Adipocyte (in vitro differentiated cells): Measurements from ENCODE around the gene HMHB1.

ENCODE experiments used
- DNase-seq: peaks from one replicate; pipeline ENCODE4 v3.0.0-alpha.2; 2015; ENCODE audit warnings: low read depth
- H3K27me3 ChIP-seq: replicated peaks from 2 replicates; pipeline ENCODE4 v1.7.0; 2013; ENCODE audit warnings: mild to moderate bottlenecking, low read length, moderate library complexity; ENCODE audit not compliant: control insufficient read depth, insufficient read depth
- H3K36me3 ChIP-seq: 2 replicates; pipeline ENCODE4 v1.7.0; 2013; ENCODE audit warnings: low read length, mild to moderate bottlenecking, moderate library complexity; ENCODE audit not compliant: control insufficient read depth, insufficient read depth, severe bottlenecking
- H3K4me1 ChIP-seq: 2 replicates; pipeline ENCODE4 v1.7.0; 2013; ENCODE audit warnings: mild to moderate bottlenecking, low read length, moderate library complexity; ENCODE audit not compliant: control insufficient read depth, insufficient read depth
- H3K4me3 ChIP-seq: 2 replicates; pipeline ENCODE4 v1.7.0; 2013; ENCODE audit warnings: mild to moderate bottlenecking, low read length, moderate library complexity
- H3K9ac ChIP-seq: 2 replicates; pipeline ENCODE4 v1.7.0; 2013; ENCODE audit warnings: mild to moderate bottlenecking, low read length, moderate library complexity
- H3K9me3 ChIP-seq: 2 replicates; pipeline ENCODE4 v1.7.0; 2013; ENCODE audit warnings: mild to moderate bottlenecking, low read length, moderate library complexity; ENCODE audit not compliant: control insufficient read depth

HMHB1 gene

DNA sequence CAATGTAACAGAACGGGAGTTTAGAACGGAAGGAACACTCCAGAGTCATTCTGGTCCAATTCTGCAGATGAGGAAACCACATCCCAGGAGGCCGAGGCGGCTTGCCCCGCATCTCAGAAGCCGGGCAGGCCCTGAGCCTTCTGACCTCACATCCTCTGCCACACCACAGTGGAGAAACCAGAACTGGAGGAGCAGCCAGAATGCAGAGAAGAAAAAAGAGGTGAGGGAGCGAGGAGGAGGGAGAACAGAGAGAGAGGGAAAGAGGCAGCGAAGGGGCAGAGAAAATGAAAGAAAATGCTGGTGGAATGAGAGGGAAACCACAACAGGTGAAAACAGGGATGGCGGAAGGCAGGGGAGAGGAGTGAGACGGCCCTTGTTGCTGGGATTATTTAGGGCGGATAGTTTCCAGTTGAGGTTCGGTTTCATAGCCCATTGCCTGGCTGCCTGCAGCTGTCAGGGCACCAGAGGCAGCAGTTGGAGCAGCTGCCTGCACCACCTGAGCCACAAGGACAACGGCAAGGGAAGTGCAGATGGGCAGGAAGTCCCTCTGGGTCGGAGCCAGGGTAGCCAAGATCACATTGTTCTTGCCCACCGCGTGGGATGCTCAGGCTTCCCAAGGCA, at the start of gene HMHB1:
Gene HMHB1 (plus strand): TSS at position 77 of the 621 bp plus-strand sequence.
- H3K4me3 ChIP-seq, result no peak within 1 kb of the TSS
- H3K9me3 ChIP-seq, result no peaks in the 10 kb centered on the region
- H3K27me3 ChIP-seq, result no peaks in the 10 kb centered on the region
- H3K36me3 ChIP-seq, result no peaks in the 10 kb centered on the region
- no peaks in the 10 kb centered on the region for H3K4me1 ChIP-seq
- DNase-seq, result no peak
- no peak within 1 kb of the TSS for H3K9ac ChIP-seq

DNA sequence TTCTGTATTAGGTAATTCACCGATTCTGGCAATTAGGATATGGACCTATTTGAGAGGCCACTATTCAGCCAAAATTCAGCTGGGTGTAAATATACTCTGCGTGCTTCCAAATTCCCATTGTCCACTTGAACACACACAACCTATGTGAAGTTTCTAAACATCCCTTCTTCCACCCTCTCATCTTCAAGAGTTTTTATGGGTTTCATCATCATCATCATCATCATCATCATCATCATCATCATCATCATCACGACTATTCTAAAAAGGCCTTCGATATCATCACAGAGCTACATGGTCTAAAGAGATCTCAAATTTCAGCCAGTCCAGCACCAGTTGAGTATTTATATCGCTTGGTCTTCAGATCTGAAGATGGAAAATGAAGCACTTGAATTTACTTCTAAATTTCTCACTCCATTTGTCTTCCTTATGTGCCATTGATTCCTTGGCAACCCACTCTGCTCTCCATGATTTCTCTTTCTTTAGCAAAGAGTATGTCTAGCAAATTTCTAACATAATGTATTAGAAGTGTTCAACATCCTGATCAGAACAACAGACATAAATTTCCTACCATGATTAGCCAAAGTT, 49.2 kb upstream of the HMHB1 start:
- no peaks in the 10 kb centered on the region for H3K9me3 ChIP-seq
- no peaks in the 10 kb centered on the region for H3K36me3 ChIP-seq
- H3K4me1 ChIP-seq, result peaks cover 19% of the 10 kb centered on the region
- no peaks in the 10 kb centered on the region for H3K27me3 ChIP-seq
- H3K9ac ChIP-seq, result no peak overlapping the region
- H3K4me3 ChIP-seq, result no peak overlapping the region
- DNase-seq, result no peak

DNA sequence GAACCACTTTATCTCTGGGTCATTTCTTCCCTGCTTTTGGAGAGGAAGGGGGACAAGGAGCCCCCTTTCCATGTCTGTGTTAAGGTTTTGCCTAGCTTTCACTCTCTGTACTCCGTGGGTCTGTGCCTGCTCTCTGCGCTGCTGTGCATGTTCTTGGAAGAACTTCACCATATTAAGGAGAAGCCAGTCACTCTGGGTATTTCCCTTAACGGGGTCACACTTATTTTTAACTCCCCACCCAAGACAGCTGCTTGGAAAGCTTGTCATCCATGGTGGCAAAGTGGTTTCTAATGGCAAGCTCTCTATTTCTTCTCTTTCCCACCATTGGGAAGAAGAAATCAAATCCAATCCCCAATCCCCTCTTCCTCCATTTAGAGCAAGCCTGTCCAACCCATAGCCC, 44.8 kb upstream of the HMHB1 start:
- Histone ChIP-seq H3K9ac (no peak overlapping the region), H3K36me3 (no peaks in the 10 kb centered on the region), H3K9me3 (no peaks in the 10 kb centered on the region), H3K4me3 (no peak overlapping the region), H3K4me1 (peaks cover 14% of the 10 kb centered on the region), H3K27me3 (no peaks in the 10 kb centered on the region)
- DNase-seq, result no peak

DNA sequence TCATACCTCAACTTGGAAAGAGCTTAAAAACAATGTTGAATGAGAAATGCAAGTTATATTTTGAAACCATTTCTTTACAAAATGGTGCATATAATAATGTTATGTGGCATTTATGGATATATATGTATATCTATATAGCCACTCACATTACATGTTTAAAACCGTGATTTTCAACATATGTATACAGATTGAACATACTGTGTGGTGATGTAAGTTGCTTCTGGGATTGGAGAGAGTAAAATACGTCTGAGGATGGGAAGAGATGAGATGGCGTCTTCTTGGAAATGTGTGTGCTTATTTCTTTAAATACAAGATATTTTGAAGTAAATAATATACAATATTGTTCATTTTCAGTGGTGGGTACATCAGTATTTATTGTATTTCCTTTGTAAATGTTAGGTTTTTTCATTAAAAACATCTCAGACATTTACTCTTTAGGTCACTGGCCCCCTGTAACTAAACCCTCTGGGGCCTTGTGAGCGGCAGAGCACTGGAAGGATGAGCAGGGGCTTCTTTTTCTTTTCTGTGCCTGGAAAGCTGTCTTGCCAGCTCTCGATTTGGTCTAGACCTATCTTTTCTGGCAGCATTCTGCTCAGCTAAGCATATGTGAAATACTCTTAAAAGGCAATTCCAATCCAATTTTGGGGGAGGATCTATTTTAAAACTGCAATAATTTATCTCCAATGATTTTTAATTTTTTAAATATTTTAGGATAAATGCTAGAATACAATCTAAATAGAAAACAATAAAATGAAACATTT, 42.8 kb upstream of the HMHB1 start:
- Histone ChIP-seq H3K9me3 (no peaks in the 10 kb centered on the region), H3K36me3 (no peaks in the 10 kb centered on the region), H3K27me3 (no peaks in the 10 kb centered on the region), H3K9ac (no peak overlapping the region), H3K4me3 (no peak overlapping the region), H3K4me1 (peaks cover 24% of the 10 kb centered on the region)
- no peak for DNase-seq

DNA sequence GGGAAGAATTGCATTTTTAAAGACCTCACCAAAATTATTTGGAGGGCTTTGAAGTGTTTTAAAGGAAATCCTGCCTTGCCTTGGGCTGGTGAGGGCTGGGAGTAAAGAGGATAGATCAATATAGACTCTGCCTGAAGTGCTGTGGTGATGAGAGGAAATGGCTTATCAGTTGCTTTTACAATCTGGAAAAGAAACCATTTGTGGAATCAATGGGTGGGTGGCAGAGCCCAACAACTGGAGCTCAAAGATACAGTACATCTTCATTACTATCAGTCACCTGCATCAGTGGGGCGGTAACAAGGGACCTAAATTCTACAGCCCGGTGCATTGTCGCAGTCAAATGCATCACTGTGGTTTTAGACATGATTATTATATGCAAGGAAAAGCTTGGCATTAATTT, 41.5 kb upstream of the HMHB1 start:
- Histone ChIP-seq H3K9ac (no peak overlapping the region), H3K36me3 (no peaks in the 10 kb centered on the region), H3K4me1 (peaks cover 28% of the 10 kb centered on the region), H3K4me3 (no peak overlapping the region), H3K27me3 (no peaks in the 10 kb centered on the region), H3K9me3 (no peaks in the 10 kb centered on the region)
- no peak for DNase-seq

DNA sequence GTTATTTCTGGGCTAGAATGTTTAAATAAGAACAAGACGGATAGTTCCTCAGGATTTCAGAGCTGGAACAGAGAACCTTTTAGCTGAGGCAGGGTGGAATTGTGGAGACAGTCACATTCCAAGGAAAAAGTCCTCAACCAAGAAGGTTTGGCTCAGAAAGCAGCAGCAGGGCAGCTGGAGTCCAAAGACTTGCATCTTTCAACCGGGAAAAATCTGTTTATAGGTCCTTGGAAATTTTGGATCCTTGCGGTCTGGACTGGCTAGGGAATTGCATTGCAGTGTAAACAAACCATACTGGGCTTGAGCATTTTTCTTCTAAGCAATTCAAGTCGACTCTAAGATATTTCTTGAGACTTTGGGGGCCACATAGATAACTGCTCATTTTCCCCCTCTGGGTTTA, 40.8 kb upstream of the HMHB1 start:
- Histone ChIP-seq H3K4me1 (peaks cover 29% of the 10 kb centered on the region), H3K9ac (peak overlapping the region; percentile 31), H3K9me3 (no peaks in the 10 kb centered on the region), H3K27me3 (no peaks in the 10 kb centered on the region), H3K36me3 (no peaks in the 10 kb centered on the region), H3K4me3 (no peak overlapping the region)
- DNase-seq, result peak; percentile 11

DNA sequence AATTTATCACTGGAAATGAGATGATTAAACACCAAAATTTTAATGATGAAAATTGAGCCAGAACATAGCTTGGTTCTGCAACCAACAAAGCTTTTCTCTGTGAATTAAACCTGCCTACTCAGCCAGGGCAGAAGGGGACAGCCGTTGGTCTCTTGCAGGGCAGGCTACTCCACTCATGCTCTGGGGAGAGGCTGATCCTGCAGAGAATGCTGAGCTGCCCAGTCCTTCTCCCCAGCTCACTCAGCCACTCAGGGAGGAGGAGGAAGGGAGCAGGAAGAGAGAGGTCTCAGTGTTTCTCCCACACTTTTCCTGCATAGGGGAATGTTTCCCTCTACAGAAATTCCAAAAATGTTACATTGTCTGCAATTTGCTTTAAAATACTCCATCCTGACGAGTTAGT, 40.4 kb upstream of the HMHB1 start:
- Histone ChIP-seq H3K4me1 (peaks cover 29% of the 10 kb centered on the region), H3K9me3 (no peaks in the 10 kb centered on the region), H3K9ac (no peak overlapping the region), H3K36me3 (no peaks in the 10 kb centered on the region), H3K27me3 (no peaks in the 10 kb centered on the region), H3K4me3 (no peak overlapping the region)
- DNase-seq, result no peak

DNA sequence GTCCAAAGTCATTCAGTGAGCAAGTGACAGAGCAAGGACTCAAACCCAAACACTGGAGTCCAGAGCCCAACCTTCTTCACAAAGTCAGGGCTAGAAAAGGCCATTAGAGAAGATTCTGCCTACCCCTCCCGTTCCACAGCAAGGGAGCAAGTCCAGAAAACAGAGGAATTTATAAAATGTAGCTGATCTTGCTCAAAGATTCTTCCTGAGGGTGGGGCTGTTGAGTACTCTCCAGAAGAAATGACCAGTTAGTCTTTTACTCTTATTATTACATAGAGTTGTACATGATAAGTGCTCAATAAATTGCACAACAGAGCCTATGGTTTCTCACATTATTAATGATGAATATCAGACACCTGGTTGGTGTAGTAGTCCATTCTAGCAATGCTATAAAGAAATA, 39.3 kb upstream of the HMHB1 start:
- Histone ChIP-seq H3K36me3 (no peaks in the 10 kb centered on the region), H3K4me3 (no peak overlapping the region), H3K27me3 (no peaks in the 10 kb centered on the region), H3K9ac (no peak overlapping the region), H3K9me3 (no peaks in the 10 kb centered on the region), H3K4me1 (peaks cover 29% of the 10 kb centered on the region)
- DNase-seq, result peak; percentile 38

DNA sequence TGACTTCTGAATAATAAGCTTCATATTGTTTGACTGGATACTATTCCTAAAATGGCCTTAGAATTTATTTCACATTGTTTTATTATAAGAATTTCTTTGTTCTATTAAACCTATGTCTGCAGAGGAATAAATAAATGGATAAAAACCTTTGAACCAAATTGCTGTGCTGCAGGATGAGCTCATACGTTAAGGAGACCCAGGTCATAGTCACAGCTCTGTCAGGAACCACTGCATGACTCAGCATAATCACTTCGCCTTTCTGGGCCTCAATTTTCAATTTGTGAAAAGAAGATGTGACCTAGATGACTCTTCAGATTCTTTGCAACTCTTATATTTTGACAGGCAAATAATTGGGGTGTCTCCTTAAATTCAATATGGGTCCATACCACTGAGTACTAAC, 36.7 kb upstream of the HMHB1 start:
- peak; percentile 34 for DNase-seq
- no peaks in the 10 kb centered on the region for H3K9me3 ChIP-seq
- H3K4me3 ChIP-seq, result no peak overlapping the region
- no peaks in the 10 kb centered on the region for H3K27me3 ChIP-seq
- no peak overlapping the region for H3K9ac ChIP-seq
- no peaks in the 10 kb centered on the region for H3K36me3 ChIP-seq
- peaks cover 29% of the 10 kb centered on the region for H3K4me1 ChIP-seq

DNA sequence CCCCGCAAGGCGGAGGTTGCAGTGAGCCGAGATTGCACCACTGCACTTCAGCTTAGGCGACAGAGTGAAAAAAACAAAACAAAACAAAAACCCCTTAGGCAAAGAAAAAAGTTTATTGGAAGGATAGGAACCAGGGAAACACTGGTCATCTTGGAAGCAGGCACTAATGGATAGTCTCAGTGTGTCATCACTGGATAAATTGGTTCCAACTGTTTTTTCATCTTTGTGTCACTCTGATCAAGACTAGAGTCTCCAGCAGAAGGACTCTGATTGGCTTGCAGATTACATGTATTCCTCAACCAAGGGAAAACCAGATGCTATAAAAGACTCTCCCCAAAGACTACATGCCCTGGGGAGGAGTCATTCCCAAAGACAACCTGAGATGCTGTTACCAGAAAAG, 35.0 kb upstream of the HMHB1 start:
- no peaks in the 10 kb centered on the region for H3K27me3 ChIP-seq
- no peaks in the 10 kb centered on the region for H3K36me3 ChIP-seq
- no peaks in the 10 kb centered on the region for H3K9me3 ChIP-seq
- H3K4me1 ChIP-seq, result peaks cover 17% of the 10 kb centered on the region
- no peak overlapping the region for H3K4me3 ChIP-seq
- DNase-seq, result no peak
- H3K9ac ChIP-seq, result no peak overlapping the region

DNA sequence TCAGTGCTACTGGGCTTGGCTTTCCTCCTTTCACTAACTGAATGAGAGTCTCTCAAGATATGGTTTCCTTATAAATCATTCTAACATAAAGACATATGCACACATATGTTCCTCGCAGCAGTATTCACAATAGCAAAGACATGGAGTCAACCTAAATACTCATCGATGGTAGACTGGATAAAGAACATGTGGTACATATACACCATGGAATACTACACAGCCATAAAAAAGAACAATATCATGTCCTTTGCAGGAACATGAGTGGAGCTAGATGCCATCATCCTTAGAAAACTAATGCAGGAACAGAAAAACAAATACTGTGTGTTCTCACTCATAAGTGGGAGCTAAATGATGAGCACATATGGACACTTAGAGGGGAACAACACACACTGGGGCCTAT, 32.5 kb upstream of the HMHB1 start:
- Histone ChIP-seq H3K4me3 (no peak overlapping the region), H3K9ac (no peak overlapping the region), H3K9me3 (no peaks in the 10 kb centered on the region), H3K4me1 (peaks cover 14% of the 10 kb centered on the region), H3K27me3 (no peaks in the 10 kb centered on the region), H3K36me3 (no peaks in the 10 kb centered on the region)
- DNase-seq, result no peak
